H1 (cell line): ENCODE measurements around the gene GPD1. TPM values are rescaled to one million over a fixed set of nuclear protein-coding genes. Genes with fewer than 3 reads are reported as not detected.

Source experiments
- CTCF ChIA-PET: fragments of 300-600 bp; sonication (Branson Sonifier 250); formaldehyde crosslinking; loops from one replicate; lab custom pipeline; 2021; ENCODE audit not compliant: partially characterized antibody; lab: Charles Lee
- POLR2A ChIA-PET: fragments of 300-600 bp; sonication (Branson Sonifier 250); formaldehyde crosslinking; loops from one replicate; lab custom pipeline; 2021; ENCODE audit warnings: inconsistent platforms; ENCODE audit not compliant: partially characterized antibody; lab: Charles Lee
- DNase-seq, 2 experiments: peaks; one replicate each; pipeline versions ENCODE4 v3.0.0 to v3.0.0-alpha.2; 2010 to 2022; ENCODE audit warnings: low spot score in 2 of 2, low read depth in 1 of 2, mixed read lengths in 1 of 2
- FAIRE-seq: peaks from 2 replicates; lab custom pipeline; 2011; peaks lifted over from hg19 to GRCh38; lab: Jason Lieb, UNC
- H2AFZ ChIP-seq: 2 replicates; pipeline ENCODE4 v1.8.1; 2012; ENCODE audit warnings: low read length, inconsistent platforms
- H2AK5ac ChIP-seq: 2 replicates; pipeline ENCODE4 v1.6.1; 2013; ENCODE audit warnings: low read depth, low read length
- H2BK120ac ChIP-seq: replicated peaks from 2 replicates; pipeline ENCODE3; 2013; ENCODE audit warnings: low read depth, low read length, inconsistent platforms
- H2BK12ac ChIP-seq: 2 replicates; pipeline ENCODE4 v1.6.1; 2013; ENCODE audit warnings: low read depth, low read length
- H2BK15ac ChIP-seq: 2 replicates; pipeline ENCODE4 v1.6.1; 2013; ENCODE audit warnings: low read length
- H2BK20ac ChIP-seq: 2 replicates; pipeline ENCODE4 v1.6.1; 2013; ENCODE audit warnings: low read length
- H2BK5ac ChIP-seq: 2 replicates; pipeline ENCODE4 v1.6.1; 2013; ENCODE audit warnings: low read depth, low read length
- H3K14ac ChIP-seq: 2 replicates; pipeline ENCODE4 v1.6.1; 2013; ENCODE audit warnings: inconsistent platforms; ENCODE audit not compliant: insufficient read length
- H3K18ac ChIP-seq: 2 replicates; pipeline ENCODE4 v1.6.1; 2013; ENCODE audit warnings: low read length; ENCODE audit errors: extremely low read depth
- H3K23ac ChIP-seq: 2 replicates; pipeline ENCODE4 v1.6.1; 2013; ENCODE audit warnings: inconsistent platforms; ENCODE audit not compliant: insufficient read length
- H3K23me2 ChIP-seq: 2 replicates; pipeline ENCODE4 v1.6.1; 2013; ENCODE audit warnings: low read depth, low read length
- H3K27ac ChIP-seq: 2 replicates; pipeline ENCODE4 v1.6.1; 2011; ENCODE audit warnings: low read depth, low read length, inconsistent platforms
- H3K27me3 ChIP-seq, 4 experiments: replicated peaks in 1 of 4; 1 replicate in 1 of 4; 2 replicates in 3 of 4; pipeline versions ENCODE4 v1.6.1 to v1.8.1; 2011 to 2013; ENCODE audit warnings: low read length in 3 of 4, mild to moderate bottlenecking in 3 of 4, inconsistent platforms in 2 of 4, mixed read lengths in 2 of 4, moderate library complexity in 1 of 4; ENCODE audit not compliant: control insufficient read depth in 3 of 4, insufficient read depth in 3 of 4; ENCODE audit errors: extremely low read depth in 1 of 4
- H3K36me3 ChIP-seq, 4 experiments: 2 replicates each; pipeline versions ENCODE4 v1.6.1 to v1.8.1; 2011 to 2013; ENCODE audit warnings: mild to moderate bottlenecking in 4 of 4, low read length in 3 of 4, moderate library complexity in 2 of 4, control low read depth in 1 of 4, inconsistent platforms in 1 of 4; ENCODE audit not compliant: insufficient read depth in 4 of 4, control insufficient read depth in 2 of 4
- H3K4ac ChIP-seq: replicated peaks from 2 replicates; pipeline ENCODE3; 2013; ENCODE audit warnings: low read length, low read depth, mixed read lengths, inconsistent platforms; ENCODE audit not compliant: insufficient read length
- H3K4me1 ChIP-seq, 4 experiments: replicated peaks in 1 of 4; 1 replicate in 1 of 4; 2 replicates in 3 of 4; pipeline versions ENCODE4 v1.6.1 to v1.8.1; 2011 to 2013; ENCODE audit warnings: low read length in 3 of 4, inconsistent platforms in 2 of 4, mixed read lengths in 1 of 4; ENCODE audit not compliant: insufficient read depth in 4 of 4, control insufficient read depth in 3 of 4
- H3K4me2 ChIP-seq, 2 experiments: 2 replicates each; pipeline versions ENCODE4 v1.6.1 to v1.8.1; 2011 to 2013; ENCODE audit warnings: low read depth in 2 of 2, low read length in 2 of 2, control low read depth in 1 of 2, inconsistent platforms in 1 of 2, mild to moderate bottlenecking in 1 of 2; ENCODE audit not compliant: insufficient read depth in 1 of 2
- H3K4me3 ChIP-seq, 4 experiments: fragments of 200-600, 300-600 bp in 1 of 4; sonication (generic), shearing (Covaris generic), sonication (Bioruptor Twin) in 1 of 4; 2 replicates each; pipeline versions ENCODE4 v1.5.1 to v1.8.1; 2011 to 2016; ENCODE audit warnings: low read length in 4 of 4, low read depth in 3 of 4, control low read depth in 2 of 4, inconsistent platforms in 2 of 4, mild to moderate bottlenecking in 2 of 4, mixed read lengths in 1 of 4, moderate library complexity in 1 of 4; ENCODE audit not compliant: insufficient read depth in 2 of 4; ENCODE audit errors: extremely low read depth in 1 of 4
- H3K56ac ChIP-seq: replicated peaks from 2 replicates; pipeline ENCODE3; 2013; ENCODE audit warnings: low read depth, mild to moderate bottlenecking, mixed read lengths, low read length, inconsistent platforms; ENCODE audit not compliant: insufficient read length
- H3K79me1 ChIP-seq: 2 replicates; pipeline ENCODE4 v1.6.1; 2013; ENCODE audit warnings: low read depth, low read length, control low read depth
- H3K79me2 ChIP-seq, 2 experiments: 2 replicates each; pipeline versions ENCODE4 v1.6.1 to v1.8.1; 2012 to 2013; ENCODE audit warnings: low read length in 2 of 2, mild to moderate bottlenecking in 2 of 2, inconsistent platforms in 1 of 2; ENCODE audit not compliant: insufficient read depth in 2 of 2, control insufficient read depth in 1 of 2
- H3K9ac ChIP-seq, 4 experiments: replicated peaks in 1 of 4; 1 replicate in 1 of 4; 2 replicates in 3 of 4; pipeline versions ENCODE4 v1.6.1 to v1.8.1; 2011 to 2013; ENCODE audit warnings: low read depth in 3 of 4, low read length in 3 of 4, control low read depth in 2 of 4, mild to moderate bottlenecking in 2 of 4, moderate library complexity in 2 of 4, inconsistent platforms in 1 of 4; ENCODE audit errors: extremely low read depth in 1 of 4
- H3K9me3 ChIP-seq, 2 experiments: 2 replicates each; pipeline versions ENCODE4 v1.6.1 to v1.8.1; 2012 to 2013; ENCODE audit warnings: mild to moderate bottlenecking in 2 of 2, moderate library complexity in 2 of 2, control low read depth in 1 of 2, inconsistent platforms in 1 of 2, low read depth in 1 of 2, low read length in 1 of 2, mixed read lengths in 1 of 2; ENCODE audit not compliant: insufficient read depth in 2 of 2
- H4K20me1 ChIP-seq, 2 experiments: replicated peaks in 1 of 2; 2 replicates each; pipeline versions ENCODE3 to v1.8.1; 2011 to 2013; ENCODE audit warnings: inconsistent platforms in 2 of 2, low read length in 2 of 2, mild to moderate bottlenecking in 1 of 2; ENCODE audit not compliant: insufficient read depth in 2 of 2, control insufficient read depth in 1 of 2
- H4K5ac ChIP-seq: 2 replicates; pipeline ENCODE4 v1.6.1; 2013; ENCODE audit warnings: low read length, low read depth, mixed read lengths, inconsistent platforms; ENCODE audit not compliant: insufficient read length
- H4K8ac ChIP-seq: 2 replicates; pipeline ENCODE4 v1.8.0; 2013; ENCODE audit warnings: mild to moderate bottlenecking, moderate library complexity, low read length, inconsistent platforms; ENCODE audit not compliant: insufficient read depth; ENCODE audit errors: extremely low read depth
- H4K91ac ChIP-seq: replicated peaks from 2 replicates; pipeline ENCODE3; 2013; ENCODE audit warnings: low read length, mixed read lengths, inconsistent platforms; ENCODE audit not compliant: insufficient read length
- BRCA1 ChIP-seq: IDR thresholded peaks from 2 replicates; pipeline ENCODE4 v1.6.1; 2012; ENCODE audit warnings: low read depth, low read length, improper control_type of control experiment
- CEBPB ChIP-seq: IDR thresholded peaks from 2 replicates; pipeline ENCODE4 v1.6.1; 2012; ENCODE audit warnings: low read depth, low read length
- CHD2 ChIP-seq: IDR thresholded peaks from 2 replicates; pipeline ENCODE4 v1.6.1; 2012; ENCODE audit warnings: low read length, improper control_type of control experiment
- CREB1 ChIP-seq: IDR thresholded peaks from 2 replicates; pipeline ENCODE4 v1.6.1; 2012; ENCODE audit warnings: inconsistent platforms
- CTCF ChIP-seq, 3 experiments: IDR thresholded peaks; 1 replicate in 2 of 3; 2 replicates in 1 of 3; pipeline versions ENCODE4 v1.5.1 to v1.6.1; 2011; ENCODE audit warnings: low read length in 3 of 3, mild to moderate bottlenecking in 3 of 3, inconsistent platforms in 2 of 3, low read depth in 1 of 3, moderate library complexity in 1 of 3; ENCODE audit not compliant: insufficient read depth in 1 of 3; ENCODE audit errors: control extremely low read depth in 1 of 3
- EP300 ChIP-seq, 2 experiments: IDR thresholded peaks; 1 replicate in 1 of 2; 2 replicates in 1 of 2; pipeline ENCODE4 v1.6.1; 2011 to 2012; ENCODE audit warnings: low read depth in 2 of 2, low read length in 2 of 2, mild to moderate bottlenecking in 2 of 2, borderline replicate concordance in 1 of 2, inconsistent platforms in 1 of 2, moderate library complexity in 1 of 2
- KDM4A ChIP-seq: IDR thresholded peaks from one replicate; pipeline ENCODE4 v1.7.1; 2012; ENCODE audit warnings: low read depth, mild to moderate bottlenecking, moderate library complexity, low read length, inconsistent platforms; ENCODE audit not compliant: severe bottlenecking
- MAFK ChIP-seq: IDR thresholded peaks from 2 replicates; pipeline ENCODE4 v1.6.1; 2012; ENCODE audit warnings: low read depth, mild to moderate bottlenecking, improper control_type of control experiment, low read length
- POU5F1 ChIP-seq: IDR thresholded peaks from 2 replicates; pipeline ENCODE4 v1.6.1; 2011; ENCODE audit warnings: low read depth, mild to moderate bottlenecking, low read length, moderate library complexity
- RAD21 ChIP-seq, 2 experiments: IDR thresholded peaks in 1 of 2; conservative IDR thresholded peaks in 1 of 2; 2 replicates each; pipeline ENCODE4 v1.6.1; 2011; ENCODE audit warnings: low read depth in 2 of 2, low read length in 2 of 2, improper control_type of control experiment in 1 of 2, inconsistent platforms in 1 of 2, mild to moderate bottlenecking in 1 of 2, moderate library complexity in 1 of 2
- SIRT6 ChIP-seq: IDR thresholded peaks from one replicate; pipeline ENCODE4 v1.7.1; 2012; ENCODE audit warnings: low read length, inconsistent platforms
- SP1 ChIP-seq: IDR thresholded peaks from 2 replicates; pipeline ENCODE4 v1.6.1; 2011; ENCODE audit warnings: low read depth, low read length
- TEAD4 ChIP-seq: IDR thresholded peaks from 2 replicates; pipeline ENCODE4 v1.6.1; 2012; ENCODE audit warnings: low read depth, low read length, inconsistent platforms, mixed read lengths
- polyA plus RNA-seq, 7 experiments: library from polyadenylated mRNA; depleted of rRNA in 3 of 7; stranded (reverse) in 5 of 7; unstranded in 2 of 7; fragments of >200 nt in 5 of 7; fragments of 200-250 nt in 2 of 7; gene quantifications; 1 replicate in 5 of 7; 2 replicates in 1 of 7; 4 replicates in 1 of 7; pipeline versions ENCODE4 v1.2.1 to v1.2.3, GENCODE V29; 2011 to 2013; ENCODE audit warnings: missing spikeins in 2 of 7, mixed read lengths in 2 of 7
- total RNA-seq: library from RNA; stranded (reverse); fragmentation: NEBNext Ultra II Directional; extraction: Animal tissue kit (Norgen Biotek cat#: 25700); gene quantifications from 2 replicates; pipeline ENCODE4 v1.2.1, GENCODE V29; 2021

Gene GPD1
- total and polyA plus RNA-seq, 2 of the 8 experiments (the other 6 are each of a cell fraction or from before 2014, with no cell fraction given), result 0.45 to 0.74 TPM

GRCh38 chr12:50160643-50161042 is 56.8 kb downstream of the GPD1 start:
- no peak overlapping the region for H3K56ac ChIP-seq
- no peak overlapping the region for H3K18ac ChIP-seq
- no peaks in the 10 kb centered on the region for H3K9me3 ChIP-seq
- peaks cover 0 to 4% (median 0%) of the 10 kb centered on the region in 4 experiments; a peak in 2 of 8 replicates for H3K36me3 ChIP-seq
- no peak overlapping the region for H3K4ac ChIP-seq
- no peak overlapping the region for H3K23ac ChIP-seq
- no peaks in the 10 kb centered on the region for H3K27me3 ChIP-seq
- no peak overlapping the region for H3K9ac ChIP-seq
- H4K5ac ChIP-seq, result no peak overlapping the region
- H4K91ac ChIP-seq, result no peak overlapping the region
- no peak overlapping the region for H2BK5ac ChIP-seq
- POLR2A ChIA-PET, result interaction anchor here (1.0 to 1.5 kb wide), 3 partner anchors 9 to 74 kb away, joined by 3 to 5 read pairs (median 3); no protein-coding TSS in a partner anchor
- no peak overlapping the region for H2AFZ ChIP-seq
- peaks cover 9 to 87% of the 10 kb centered on the region in 2 experiments for H3K79me2 ChIP-seq
- H3K23me2 ChIP-seq, result no peaks in the 10 kb centered on the region
- H3K4me3 ChIP-seq, result no peak overlapping the region
- no peak overlapping the region for H3K14ac ChIP-seq
- H3K4me2 ChIP-seq, result no peak overlapping the region
- no peak for DNase-seq
- H3K4me1 ChIP-seq, result no peaks in the 10 kb centered on the region
- H4K8ac ChIP-seq, result no peak overlapping the region
- no peak overlapping the region for H2BK120ac ChIP-seq
- no peak overlapping the region for H2BK12ac ChIP-seq
- CTCF ChIA-PET, result interaction anchor here (0.7 to 2.1 kb wide), 4 partner anchors 11 to 49 kb away, joined by 3 to 8 read pairs (median 3); partner anchors contain the start of gene COX14
- FAIRE-seq, result no peak
- no peak overlapping the region for H3K27ac ChIP-seq
- H2BK15ac ChIP-seq, result no peak overlapping the region
- no peak overlapping the region for H2BK20ac ChIP-seq
- no peak overlapping the region for H2AK5ac ChIP-seq
- H4K20me1 ChIP-seq, result peaks cover 0 to 4% of the 10 kb centered on the region in 2 experiments
- H3K79me1 ChIP-seq, result peaks cover 2% of the 10 kb centered on the region; the same call in 1 of the 2 replicates
- TF ChIP-seq BRCA1 (no peak), CHD2 (no peak), TEAD4 (no peak), CREB1 (no peak), CTCF (IDR thresholded peaks at IDR 0.05; ENCODE audit: control extremely low read depth in 1 of 3, insufficient read depth in 1 of 3, low read depth in 1 of 3, low read length in 3 of 3) (no peak), EP300 (IDR thresholded peaks at IDR 0.05; ENCODE audit: borderline replicate concordance in 1 of 2, low read depth in 2 of 2, low read length in 2 of 2) (no peak), KDM4A (no peak), CEBPB (no peak), SP1 (no peak), SIRT6 (no peak), POU5F1 (no peak), RAD21 (IDR thresholded peaks at IDR 0.05 in 1 of 2, conservative IDR thresholded peaks at IDR 0.05 in 1 of 2; ENCODE audit: low read depth in 2 of 2, low read length in 2 of 2) (no peak), MAFK (no peak)
